Upper lobe of left lung (tissue), 4 donors: ENCODE results near the gene ADAP1.
"Not testable (repeated sequence)": the region's sequence is repeated elsewhere in the genome, so short reads cannot be mapped to it uniquely, and the experiment has no call there.

ENCODE experiments used
- CTCF ChIP-seq, 6 experiments: fragments of 450-650 bp in 4 of 6; fragments of 200-600 bp in 2 of 6; sonication (generic) in 2 of 6; IDR thresholded peaks; one replicate each; pipeline ENCODE4 v1.5.1; 2016 to 2019; ENCODE audit warnings: antibody characterized with exemption in 6 of 6
- EP300 ChIP-seq, 4 donors: sonication (generic); formaldehyde crosslinking; IDR thresholded peaks; one replicate each; pipeline ENCODE4 v1.5.1; 2017; ENCODE audit warnings: antibody characterized with exemption in 4 of 4, control low read depth in 2 of 4
- POLR2A ChIP-seq, 4 donors: fragments of 450-650 bp; IDR thresholded peaks; one replicate each; pipeline ENCODE4 v1.5.1; 2016 to 2017; ENCODE audit warnings: antibody characterized with exemption in 4 of 4, mild to moderate bottlenecking in 2 of 4
- POLR2AphosphoS5 ChIP-seq, 2 donors: sonication (generic); formaldehyde crosslinking; IDR thresholded peaks; one replicate each; pipeline ENCODE4 v1.5.1; 2017; ENCODE audit warnings: antibody characterized with exemption in 2 of 2

- peak in 1 of 4 donors; percentile 17 for TF ChIP-seq POLR2A (IDR thresholded peaks at IDR 0.05)
- not testable (repeated sequence) for TF ChIP-seq CTCF, POLR2AphosphoS5, EP300 (IDR thresholded peaks at IDR 0.05)
Observed at GRCh38 chr7:960972-961371, 6.5 kb upstream of the ADAP1 start.
